H1 (cell line): ENCODE measurements around the gene JAKMIP1. TPM values are rescaled to one million over a fixed set of nuclear protein-coding genes. Genes with fewer than 3 reads are reported as not detected.

Experiments used
- CTCF ChIA-PET: fragments of 300-600 bp; sonication (Branson Sonifier 250); formaldehyde crosslinking; loops from one replicate; lab custom pipeline; 2021; ENCODE audit not compliant: partially characterized antibody; lab: Charles Lee
- POLR2A ChIA-PET: fragments of 300-600 bp; sonication (Branson Sonifier 250); formaldehyde crosslinking; loops from one replicate; lab custom pipeline; 2021; ENCODE audit warnings: inconsistent platforms; ENCODE audit not compliant: partially characterized antibody; lab: Charles Lee
- DNase-seq, 2 experiments: peaks; one replicate each; pipeline versions ENCODE4 v3.0.0 to v3.0.0-alpha.2; 2010 to 2022; ENCODE audit warnings: low spot score in 2 of 2, low read depth in 1 of 2, mixed read lengths in 1 of 2
- FAIRE-seq: peaks from 2 replicates; lab custom pipeline; 2011; peaks lifted over from hg19 to GRCh38; lab: Jason Lieb, UNC
- H2AFZ ChIP-seq: 2 replicates; pipeline ENCODE4 v1.8.1; 2012; ENCODE audit warnings: low read length, inconsistent platforms
- H2AK5ac ChIP-seq: 2 replicates; pipeline ENCODE4 v1.6.1; 2013; ENCODE audit warnings: low read depth, low read length
- H2BK120ac ChIP-seq: replicated peaks from 2 replicates; pipeline ENCODE3; 2013; ENCODE audit warnings: low read depth, low read length, inconsistent platforms
- H2BK12ac ChIP-seq: 2 replicates; pipeline ENCODE4 v1.6.1; 2013; ENCODE audit warnings: low read depth, low read length
- H2BK15ac ChIP-seq: 2 replicates; pipeline ENCODE4 v1.6.1; 2013; ENCODE audit warnings: low read length
- H2BK20ac ChIP-seq: 2 replicates; pipeline ENCODE4 v1.6.1; 2013; ENCODE audit warnings: low read length
- H2BK5ac ChIP-seq: 2 replicates; pipeline ENCODE4 v1.6.1; 2013; ENCODE audit warnings: low read depth, low read length
- H3K14ac ChIP-seq: 2 replicates; pipeline ENCODE4 v1.6.1; 2013; ENCODE audit warnings: inconsistent platforms; ENCODE audit not compliant: insufficient read length
- H3K18ac ChIP-seq: 2 replicates; pipeline ENCODE4 v1.6.1; 2013; ENCODE audit warnings: low read length; ENCODE audit errors: extremely low read depth
- H3K23ac ChIP-seq: 2 replicates; pipeline ENCODE4 v1.6.1; 2013; ENCODE audit warnings: inconsistent platforms; ENCODE audit not compliant: insufficient read length
- H3K23me2 ChIP-seq: 2 replicates; pipeline ENCODE4 v1.6.1; 2013; ENCODE audit warnings: low read depth, low read length
- H3K27ac ChIP-seq: 2 replicates; pipeline ENCODE4 v1.6.1; 2011; ENCODE audit warnings: low read depth, low read length, inconsistent platforms
- H3K27me3 ChIP-seq, 4 experiments: replicated peaks in 1 of 4; 1 replicate in 1 of 4; 2 replicates in 3 of 4; pipeline versions ENCODE4 v1.6.1 to v1.8.1; 2011 to 2013; ENCODE audit warnings: low read length in 3 of 4, mild to moderate bottlenecking in 3 of 4, inconsistent platforms in 2 of 4, mixed read lengths in 2 of 4, moderate library complexity in 1 of 4; ENCODE audit not compliant: control insufficient read depth in 3 of 4, insufficient read depth in 3 of 4; ENCODE audit errors: extremely low read depth in 1 of 4
- H3K36me3 ChIP-seq, 4 experiments: 2 replicates each; pipeline versions ENCODE4 v1.6.1 to v1.8.1; 2011 to 2013; ENCODE audit warnings: mild to moderate bottlenecking in 4 of 4, low read length in 3 of 4, moderate library complexity in 2 of 4, control low read depth in 1 of 4, inconsistent platforms in 1 of 4; ENCODE audit not compliant: insufficient read depth in 4 of 4, control insufficient read depth in 2 of 4
- H3K4ac ChIP-seq: replicated peaks from 2 replicates; pipeline ENCODE3; 2013; ENCODE audit warnings: low read length, low read depth, mixed read lengths, inconsistent platforms; ENCODE audit not compliant: insufficient read length
- H3K4me1 ChIP-seq, 4 experiments: replicated peaks in 1 of 4; 1 replicate in 1 of 4; 2 replicates in 3 of 4; pipeline versions ENCODE4 v1.6.1 to v1.8.1; 2011 to 2013; ENCODE audit warnings: low read length in 3 of 4, inconsistent platforms in 2 of 4, mixed read lengths in 1 of 4; ENCODE audit not compliant: insufficient read depth in 4 of 4, control insufficient read depth in 3 of 4
- H3K4me2 ChIP-seq, 2 experiments: 2 replicates each; pipeline versions ENCODE4 v1.6.1 to v1.8.1; 2011 to 2013; ENCODE audit warnings: low read depth in 2 of 2, low read length in 2 of 2, control low read depth in 1 of 2, inconsistent platforms in 1 of 2, mild to moderate bottlenecking in 1 of 2; ENCODE audit not compliant: insufficient read depth in 1 of 2
- H3K4me3 ChIP-seq, 4 experiments: fragments of 200-600, 300-600 bp in 1 of 4; sonication (generic), shearing (Covaris generic), sonication (Bioruptor Twin) in 1 of 4; 2 replicates each; pipeline versions ENCODE4 v1.5.1 to v1.8.1; 2011 to 2016; ENCODE audit warnings: low read length in 4 of 4, low read depth in 3 of 4, control low read depth in 2 of 4, inconsistent platforms in 2 of 4, mild to moderate bottlenecking in 2 of 4, mixed read lengths in 1 of 4, moderate library complexity in 1 of 4; ENCODE audit not compliant: insufficient read depth in 2 of 4; ENCODE audit errors: extremely low read depth in 1 of 4
- H3K56ac ChIP-seq: replicated peaks from 2 replicates; pipeline ENCODE3; 2013; ENCODE audit warnings: low read depth, mild to moderate bottlenecking, mixed read lengths, low read length, inconsistent platforms; ENCODE audit not compliant: insufficient read length
- H3K79me1 ChIP-seq: 2 replicates; pipeline ENCODE4 v1.6.1; 2013; ENCODE audit warnings: low read depth, low read length, control low read depth
- H3K79me2 ChIP-seq, 2 experiments: 2 replicates each; pipeline versions ENCODE4 v1.6.1 to v1.8.1; 2012 to 2013; ENCODE audit warnings: low read length in 2 of 2, mild to moderate bottlenecking in 2 of 2, inconsistent platforms in 1 of 2; ENCODE audit not compliant: insufficient read depth in 2 of 2, control insufficient read depth in 1 of 2
- H3K9ac ChIP-seq, 4 experiments: replicated peaks in 1 of 4; 1 replicate in 1 of 4; 2 replicates in 3 of 4; pipeline versions ENCODE4 v1.6.1 to v1.8.1; 2011 to 2013; ENCODE audit warnings: low read depth in 3 of 4, low read length in 3 of 4, control low read depth in 2 of 4, mild to moderate bottlenecking in 2 of 4, moderate library complexity in 2 of 4, inconsistent platforms in 1 of 4; ENCODE audit errors: extremely low read depth in 1 of 4
- H3K9me3 ChIP-seq, 2 experiments: 2 replicates each; pipeline versions ENCODE4 v1.6.1 to v1.8.1; 2012 to 2013; ENCODE audit warnings: mild to moderate bottlenecking in 2 of 2, moderate library complexity in 2 of 2, control low read depth in 1 of 2, inconsistent platforms in 1 of 2, low read depth in 1 of 2, low read length in 1 of 2, mixed read lengths in 1 of 2; ENCODE audit not compliant: insufficient read depth in 2 of 2
- H4K20me1 ChIP-seq, 2 experiments: replicated peaks in 1 of 2; 2 replicates each; pipeline versions ENCODE3 to v1.8.1; 2011 to 2013; ENCODE audit warnings: inconsistent platforms in 2 of 2, low read length in 2 of 2, mild to moderate bottlenecking in 1 of 2; ENCODE audit not compliant: insufficient read depth in 2 of 2, control insufficient read depth in 1 of 2
- H4K5ac ChIP-seq: 2 replicates; pipeline ENCODE4 v1.6.1; 2013; ENCODE audit warnings: low read length, low read depth, mixed read lengths, inconsistent platforms; ENCODE audit not compliant: insufficient read length
- H4K8ac ChIP-seq: 2 replicates; pipeline ENCODE4 v1.8.0; 2013; ENCODE audit warnings: mild to moderate bottlenecking, moderate library complexity, low read length, inconsistent platforms; ENCODE audit not compliant: insufficient read depth; ENCODE audit errors: extremely low read depth
- H4K91ac ChIP-seq: replicated peaks from 2 replicates; pipeline ENCODE3; 2013; ENCODE audit warnings: low read length, mixed read lengths, inconsistent platforms; ENCODE audit not compliant: insufficient read length
- GTF2F1 ChIP-seq: IDR thresholded peaks from 2 replicates; pipeline ENCODE4 v1.6.1; 2012; ENCODE audit warnings: low read depth, low read length, improper control_type of control experiment, borderline replicate concordance
- RAD21 ChIP-seq, 2 experiments: IDR thresholded peaks in 1 of 2; conservative IDR thresholded peaks in 1 of 2; 2 replicates each; pipeline ENCODE4 v1.6.1; 2011; ENCODE audit warnings: low read depth in 2 of 2, low read length in 2 of 2, improper control_type of control experiment in 1 of 2, inconsistent platforms in 1 of 2, mild to moderate bottlenecking in 1 of 2, moderate library complexity in 1 of 2
- WGBS, 2 experiments: shearing (Covaris generic) in 1 of 2; methylation state at CpG; one replicate each; pipeline versions ENCODE4 v1.1.6 to v1.1.7; 2013 to 2015; ENCODE audit warnings: low lambda C conversion rate in 2 of 2, mixed read lengths in 2 of 2, inconsistent platforms in 1 of 2, low coverage in 1 of 2, missing lambda C conversion rate in 1 of 2; ENCODE audit not compliant: insufficient replicate concordance in 2 of 2, insufficient coverage in 1 of 2, insufficient read length in 1 of 2; ENCODE audit errors: extremely low coverage in 1 of 2, missing lambda C conversion rate in 1 of 2; 5-methylcytosine and 5-hydroxymethylcytosine counted together
- polyA plus RNA-seq, 7 experiments: library from polyadenylated mRNA; depleted of rRNA in 3 of 7; stranded (reverse) in 5 of 7; unstranded in 2 of 7; fragments of >200 nt in 5 of 7; fragments of 200-250 nt in 2 of 7; gene quantifications; 1 replicate in 5 of 7; 2 replicates in 1 of 7; 4 replicates in 1 of 7; pipeline versions ENCODE4 v1.2.1 to v1.2.3, GENCODE V29; 2011 to 2013; ENCODE audit warnings: missing spikeins in 2 of 7, mixed read lengths in 2 of 7
- total RNA-seq: library from RNA; stranded (reverse); fragmentation: NEBNext Ultra II Directional; extraction: Animal tissue kit (Norgen Biotek cat#: 25700); gene quantifications from 2 replicates; pipeline ENCODE4 v1.2.1, GENCODE V29; 2021

The JAKMIP1 gene
- total and polyA plus RNA-seq, 2 of the 8 experiments (the other 6 are each of a cell fraction or from before 2014, with no cell fraction given) = 2.5 to 4.4 TPM

GRCh38 chr4:5980436-5981155 lies 219.8 kb downstream of the JAKMIP1 start:
- no peak overlapping the region for H2BK20ac ChIP-seq
- peaks cover 5 to 10% of the 10 kb centered on the region in 2 experiments; a peak in 3 of 4 replicates for H3K9me3 ChIP-seq
- no peak overlapping the region for H2BK12ac ChIP-seq
- TF ChIP-seq GTF2F1 (no peak), RAD21 (IDR thresholded peaks at IDR 0.05 in 1 of 2, conservative IDR thresholded peaks at IDR 0.05 in 1 of 2; ENCODE audit: low read depth in 2 of 2, low read length in 2 of 2) (peak; percentile 34 to 38; a peak in 3 of 4 replicates)
- H2BK5ac ChIP-seq = no peak overlapping the region
- no peak overlapping the region for H2AFZ ChIP-seq
- 88% methylated on average over 3 of the region's 3 CpGs; no CpG with 5 or more reads in 1 of the 2 experiments for WGBS, 2 experiments
- H3K14ac ChIP-seq = no peak overlapping the region
- H4K91ac ChIP-seq = no peak overlapping the region
- H4K5ac ChIP-seq = no peak overlapping the region
- no peak for DNase-seq
- no peaks in the 10 kb centered on the region for H3K23me2 ChIP-seq
- no peak overlapping the region for H2BK15ac ChIP-seq
- no peak overlapping the region for H3K4me3 ChIP-seq
- H3K4ac ChIP-seq = no peak overlapping the region
- ChIA-PET CTCF (interaction anchor here (0.6 to 8.9 kb wide), 25 partner anchors 9 to 563 kb away, joined by 3 to 110 read pairs (median 4); no protein-coding TSS in a partner anchor), POLR2A (interaction anchor here (0.6 kb wide), 2 partner anchors 93 to 157 kb away, joined by 3 read pairs; no protein-coding TSS in a partner anchor)
- no peak overlapping the region for H3K27ac ChIP-seq
- H3K27me3 ChIP-seq = no peaks in the 10 kb centered on the region
- H2AK5ac ChIP-seq = no peak overlapping the region
- H4K20me1 ChIP-seq = no peaks in the 10 kb centered on the region
- H3K36me3 ChIP-seq = no peaks in the 10 kb centered on the region
- peaks cover 0 to 2% (median 0%) of the 10 kb centered on the region in 4 experiments; a peak in 1 of 7 replicates for H3K4me1 ChIP-seq
- no peaks in the 10 kb centered on the region for H3K79me1 ChIP-seq
- no peak overlapping the region for H3K18ac ChIP-seq
- H3K9ac ChIP-seq = no peak overlapping the region
- H4K8ac ChIP-seq = no peak overlapping the region
- no peak overlapping the region for H3K23ac ChIP-seq
- no peak overlapping the region for H3K4me2 ChIP-seq
- no peaks in the 10 kb centered on the region for H3K79me2 ChIP-seq
- no peak overlapping the region for H3K56ac ChIP-seq
- H2BK120ac ChIP-seq = no peak overlapping the region
- FAIRE-seq = no peak
